Right renal pelvis (tissue), 4 donors: Measurements from ENCODE around the gene MYO15A. TPM values are rescaled to one million over a fixed set of nuclear protein-coding genes. Genes with fewer than 3 reads are reported as not detected.

Experiments
- DNase-seq, 4 donors: peaks; one replicate each; pipeline ENCODE4 v3.0.0-alpha.2; 2013; ENCODE audit warnings: low read depth in 4 of 4, low spot score in 3 of 4, missing footprints in 1 of 4
- polyA plus RNA-seq, 4 donors: library from polyadenylated mRNA; unstranded; fragments of 120-200 nt; gene quantifications; one replicate each; pipeline ENCODE4 v1.2.1, GENCODE V29; 2013; ENCODE audit not compliant: insufficient read length in 4 of 4

The MYO15A gene
- polyA plus RNA-seq, 4 donors = 2.1 to 3.8 (median 2.8) TPM

DNA sequence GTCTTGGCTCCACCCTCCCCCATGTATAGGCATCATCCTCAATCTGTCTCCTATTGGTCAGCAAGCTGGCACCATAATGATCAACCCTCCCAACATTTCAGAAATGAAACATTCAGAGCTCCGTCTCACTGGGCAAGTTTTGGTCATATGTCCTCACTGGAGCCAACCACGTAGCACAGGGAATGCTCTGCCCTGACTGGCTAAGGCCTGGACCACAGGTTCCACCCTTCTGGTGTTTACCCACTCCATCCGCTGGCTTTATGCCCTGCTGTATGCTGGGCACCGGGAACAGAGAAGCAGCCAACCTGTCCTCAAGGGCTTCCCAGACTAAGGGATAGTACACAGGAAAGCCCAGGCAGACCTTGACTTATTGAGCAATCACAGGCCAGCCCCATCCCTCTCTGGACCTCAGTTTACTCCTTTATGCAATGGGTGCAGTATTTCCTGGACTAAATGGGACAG lies 20.5 kb downstream of the MYO15A start:
- no peak for DNase-seq

DNA sequence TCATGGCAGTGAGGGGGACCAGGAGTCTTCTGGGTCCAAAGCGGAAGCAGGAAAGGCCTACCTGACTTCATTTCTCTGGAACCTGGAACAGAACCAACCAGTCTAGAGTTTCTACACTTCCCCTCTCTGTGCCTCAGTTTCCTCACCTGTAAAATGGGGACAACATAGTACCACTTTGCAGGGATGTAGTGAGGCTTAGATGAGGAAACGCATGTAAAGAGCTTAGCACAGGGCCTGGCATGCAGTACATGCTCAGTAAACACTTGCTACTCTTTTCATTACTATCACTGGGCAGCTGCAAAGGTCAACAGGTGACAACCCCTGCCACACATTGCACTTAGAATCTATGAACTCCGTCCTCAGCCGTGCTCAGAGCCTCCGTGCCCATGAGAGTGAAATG lies 24.2 kb downstream of the MYO15A start:
- DNase-seq = no peak

DNA sequence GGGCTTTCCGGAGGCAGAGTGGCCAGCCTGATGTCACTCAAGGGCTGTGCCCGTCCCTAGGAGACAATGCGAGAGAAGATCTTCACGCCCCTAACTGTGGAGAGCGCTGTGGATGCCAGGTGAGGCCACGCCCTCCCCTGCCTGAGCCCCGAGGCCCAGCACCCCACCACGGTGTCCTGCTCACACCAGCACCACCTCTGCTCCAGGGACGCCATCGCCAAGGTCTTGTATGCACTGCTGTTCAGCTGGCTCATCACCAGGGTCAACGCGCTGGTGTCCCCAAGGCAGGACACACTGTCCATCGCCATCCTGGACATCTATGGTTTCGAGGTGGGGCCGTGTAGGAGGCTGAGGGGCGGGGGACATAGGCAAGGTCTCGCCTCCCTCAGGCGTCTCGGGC lies 27.8 kb downstream of the MYO15A start:
- no peak for DNase-seq

DNA sequence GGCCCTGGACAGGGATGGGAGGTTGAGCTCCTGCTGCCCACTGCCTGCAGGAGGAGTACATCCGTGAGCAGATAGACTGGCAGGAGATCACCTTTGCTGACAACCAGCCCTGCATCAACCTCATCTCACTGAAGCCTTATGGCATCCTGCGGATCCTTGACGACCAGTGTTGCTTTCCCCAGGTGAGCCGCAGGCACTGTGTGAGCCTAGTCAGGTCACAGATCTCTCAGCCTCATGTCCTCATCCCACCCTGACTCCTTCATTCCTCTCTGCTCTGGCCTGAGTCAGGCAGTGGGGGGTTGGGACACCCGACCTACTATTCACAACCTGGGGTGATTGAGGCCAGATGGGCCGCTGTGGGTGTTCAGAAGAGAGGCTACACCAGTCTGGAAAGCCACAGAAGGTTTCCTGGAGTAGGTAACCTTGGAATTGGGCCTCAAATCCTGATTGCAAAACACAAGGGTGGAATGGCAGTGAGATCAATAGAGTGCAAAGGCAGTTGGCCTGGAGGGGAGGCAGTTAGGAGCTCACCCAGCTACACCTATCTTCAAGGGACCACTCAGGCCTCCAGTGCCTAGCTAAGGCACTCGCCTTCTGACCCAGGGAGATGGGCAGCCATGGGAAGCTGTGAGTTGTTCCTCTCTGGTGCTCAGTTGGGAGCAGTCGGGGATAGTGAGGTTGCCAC lies 29.7 kb downstream of the MYO15A start:
- no peak for DNase-seq

DNA sequence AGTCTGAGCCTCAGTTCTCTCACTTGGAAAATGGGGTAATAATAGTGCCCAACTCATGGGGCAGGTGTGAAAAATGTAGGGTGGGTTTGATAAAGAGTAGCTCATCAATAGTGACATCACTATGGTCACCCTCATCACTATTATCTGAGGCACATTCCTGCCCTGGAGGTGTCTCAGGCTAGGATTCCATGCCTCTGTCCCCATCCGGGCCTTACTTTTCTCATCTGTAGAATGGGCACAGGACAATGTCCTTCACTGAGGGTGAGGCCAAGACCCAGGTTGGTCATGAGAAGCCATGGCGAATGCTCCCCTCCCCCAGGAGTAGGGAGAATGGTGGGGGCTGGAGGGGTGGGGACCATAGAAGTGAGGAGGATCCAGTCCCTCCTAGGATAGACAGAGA lies 30.5 kb downstream of the MYO15A start:
- DNase-seq = no peak

GRCh38 chr17:18139498-18139897 lies 30.9 kb downstream of the MYO15A start:
- no peak for DNase-seq

- no peak for DNase-seq
These were observed 31.4 kb downstream of the MYO15A start for GRCh38 chr17:18139949-18140348.

DNA sequence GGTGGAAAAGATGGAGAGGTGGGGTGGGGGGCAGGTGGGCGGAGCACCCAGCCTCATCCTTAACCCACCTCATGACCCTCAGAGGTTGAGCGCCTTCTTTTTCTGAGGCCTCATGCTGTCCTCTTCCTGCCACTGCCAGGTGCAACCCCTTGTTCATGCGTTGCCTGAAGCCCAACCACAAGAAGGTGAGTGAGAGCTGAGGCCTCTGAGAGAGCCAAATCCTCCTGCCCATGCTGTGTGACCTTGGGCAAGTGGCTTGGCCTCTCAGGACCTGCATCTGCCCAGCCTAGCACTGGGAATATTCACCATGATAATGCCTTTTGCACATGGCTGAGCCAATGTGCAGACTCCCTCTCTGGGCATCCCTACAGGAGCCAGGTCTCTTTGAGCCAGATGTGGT lies 32.1 kb downstream of the MYO15A start:
- no peak for DNase-seq

GRCh38 chr17:18141210-18141803 lies 32.8 kb downstream of the MYO15A start:
- DNase-seq = peak in 2 of 4 donors; percentile 55 to 56

- no peak for DNase-seq
These were observed 33.9 kb downstream of the MYO15A start for GRCh38 chr17:18142417-18142816.

DNA sequence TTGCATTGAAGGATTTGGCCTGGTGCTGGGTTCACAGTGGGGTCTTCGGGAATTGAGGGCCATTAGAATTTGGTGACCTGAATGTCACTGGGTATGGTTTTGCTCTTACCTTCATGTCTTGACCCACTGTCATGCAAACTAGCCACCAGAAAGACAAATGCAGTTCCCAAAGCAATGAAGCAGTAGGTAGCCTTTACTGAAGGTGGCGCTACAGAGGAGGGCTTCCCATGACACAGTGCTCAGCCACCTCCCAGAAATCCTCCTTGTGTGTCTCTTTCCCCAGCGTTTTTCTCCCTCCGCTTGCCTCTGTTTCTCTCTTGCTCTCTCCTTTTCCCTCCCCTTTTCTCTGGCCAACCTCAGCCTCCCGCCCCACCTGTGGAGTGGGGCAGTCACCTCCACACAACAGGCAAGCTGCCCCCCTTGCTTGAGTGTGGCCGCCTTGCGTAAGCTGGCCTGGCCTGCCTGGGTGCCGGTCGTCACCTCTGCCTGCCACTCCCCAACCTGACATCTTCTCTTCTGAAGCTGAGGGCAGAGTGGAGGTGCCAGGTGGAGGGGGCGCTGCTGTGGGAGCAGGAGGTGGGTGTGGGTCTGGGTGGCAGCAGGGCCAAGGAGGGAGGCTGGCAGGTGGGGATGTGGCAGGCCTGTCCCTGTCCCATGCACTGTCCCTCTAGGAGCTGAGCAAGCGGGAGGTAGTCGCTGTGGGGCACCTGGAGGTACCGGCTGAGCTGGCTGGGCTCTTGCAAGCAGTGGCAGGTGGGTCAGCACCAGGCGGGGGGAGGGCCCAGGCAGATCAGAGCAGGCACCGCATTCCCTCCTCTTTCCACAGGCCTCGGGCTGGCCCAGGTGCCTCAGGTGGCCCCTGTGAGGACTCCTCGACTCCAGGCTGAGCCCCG lies 34.7 kb downstream of the MYO15A start:
- no peak for DNase-seq

- no peak for DNase-seq
These were observed 35.7 kb downstream of the MYO15A start for GRCh38 chr17:18144261-18144660.

GRCh38 chr17:18144855-18145254 lies 36.3 kb downstream of the MYO15A start:
- no peak for DNase-seq

DNA sequence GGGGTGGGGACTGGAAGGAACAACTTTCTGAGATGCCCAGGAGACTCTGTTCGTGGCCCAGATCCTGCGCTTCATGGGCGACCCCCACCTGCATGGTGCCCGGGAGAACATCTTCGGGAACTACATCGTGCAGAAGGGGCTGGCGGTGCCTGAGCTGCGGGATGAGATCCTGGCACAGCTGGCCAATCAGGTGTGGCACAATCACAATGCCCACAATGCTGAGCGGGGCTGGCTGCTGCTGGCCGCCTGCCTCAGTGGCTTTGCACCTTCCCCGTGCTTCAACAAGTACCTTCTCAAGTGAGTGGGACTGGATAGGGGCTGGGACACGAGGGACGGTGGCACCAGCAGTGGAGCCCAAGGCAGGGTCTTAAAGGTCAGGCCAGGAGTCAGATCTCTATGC lies 37.3 kb downstream of the MYO15A start:
- DNase-seq = no peak

GRCh38 chr17:18146259-18146658 lies 37.7 kb downstream of the MYO15A start:
- no peak for DNase-seq

- DNase-seq = no peak
These were observed 38.4 kb downstream of the MYO15A start for GRCh38 chr17:18146980-18147379.

DNA sequence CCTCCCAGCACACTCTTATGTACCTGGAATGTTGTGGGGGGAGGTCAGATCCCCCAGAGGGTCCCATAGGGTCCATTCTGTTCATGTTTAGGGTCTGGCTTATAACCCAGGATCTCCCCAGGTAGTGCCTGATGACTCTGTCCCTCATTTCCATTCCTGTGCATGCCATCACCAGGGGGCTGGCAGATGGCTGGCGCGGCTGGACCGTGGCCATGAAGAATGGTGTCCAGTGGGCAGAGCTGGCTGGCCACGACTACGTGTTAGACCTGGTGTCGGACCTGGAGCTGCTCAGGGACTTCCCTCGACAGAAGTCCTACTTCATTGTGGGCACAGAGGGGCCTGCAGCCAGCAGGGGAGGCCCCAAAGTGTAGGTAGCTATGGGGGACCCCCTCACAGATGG lies 40.0 kb downstream of the MYO15A start:
- no peak for DNase-seq

GRCh38 chr17:18151290-18151689 lies 42.7 kb downstream of the MYO15A start:
- DNase-seq = no peak

DNA sequence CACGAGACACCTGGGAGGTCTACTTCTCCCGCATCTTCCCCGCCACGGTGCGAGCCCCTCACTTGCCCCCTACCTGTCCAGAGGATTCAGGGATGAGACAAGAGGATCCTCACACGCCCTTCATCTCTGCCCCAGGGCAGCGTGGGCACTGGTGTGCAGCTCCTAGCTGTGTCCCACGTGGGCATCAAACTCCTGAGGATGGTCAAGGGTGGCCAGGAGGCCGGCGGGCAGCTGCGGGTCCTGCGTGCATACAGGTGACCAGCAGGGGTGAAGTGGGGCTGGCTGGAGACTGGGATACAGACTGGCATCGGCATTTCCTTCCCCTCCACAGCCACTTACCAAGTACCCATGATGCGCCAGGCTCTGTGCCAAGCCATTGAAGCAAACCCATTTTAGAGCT lies 46.6 kb downstream of the MYO15A start:
- DNase-seq = no peak

GRCh38 chr17:18156171-18156975 lies 47.8 kb downstream of the MYO15A start:
- no peak for DNase-seq

DNA sequence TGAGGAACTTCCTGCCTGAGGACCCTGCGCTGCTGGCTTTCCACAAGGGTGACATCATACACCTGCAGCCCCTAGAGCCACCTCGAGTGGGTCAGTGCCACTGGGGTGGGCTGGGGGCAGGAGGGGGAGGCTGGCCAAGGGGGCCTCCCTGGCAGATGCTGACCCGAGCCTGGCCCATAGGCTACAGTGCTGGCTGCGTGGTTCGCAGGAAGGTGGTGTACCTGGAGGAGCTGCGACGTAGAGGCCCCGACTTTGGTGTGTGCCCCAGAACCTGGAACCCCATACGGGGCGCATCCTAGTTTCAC lies 48.4 kb downstream of the MYO15A start:
- no peak for DNase-seq
